B cell (primary cell): ENCODE measurements around the gene SRBD1. TPM values are rescaled to one million over a fixed set of nuclear protein-coding genes. Genes with fewer than 3 reads are reported as not detected.

Source experiments
- ATAC-seq: fragments of 200-7000 bp; cut with Tn5 transposase; one replicate; pipeline ENCODE4 v1.10.0; 2021; ENCODE audit warnings: low read depth, mild to moderate bottlenecking, moderate number of reproducible peaks, moderate library complexity
- CTCF ChIA-PET: fragments of 350-600 bp; sonication (Branson Sonifier 250); formaldehyde crosslinking; loops from one replicate; lab custom pipeline; 2021; ENCODE audit warnings: antibody characterized with exemption, inconsistent platforms; lab: Charles Lee
- POLR2A ChIA-PET: fragments of 350-600 bp; sonication (Branson Sonifier 250); formaldehyde crosslinking; loops from one replicate; lab custom pipeline; 2021; ENCODE audit warnings: antibody characterized with exemption; lab: Charles Lee
- DNase-seq: peaks from one replicate; pipeline ENCODE4 v3.0.0; 2013
- H2AFZ ChIP-seq: 2 replicates; pipeline ENCODE4 v1.6.1; 2012; ENCODE audit warnings: mild to moderate bottlenecking, low read depth, low read length; ENCODE audit not compliant: insufficient read depth, poor library complexity, severe bottlenecking
- H3K27ac ChIP-seq, 2 donors: 1 replicate in 1 of 2; 2 replicates in 1 of 2; pipeline ENCODE4 v1.5.1; 2012 to 2013; ENCODE audit warnings: low read length in 2 of 2, mild to moderate bottlenecking in 2 of 2, moderate library complexity in 1 of 2
- H3K27me3 ChIP-seq, 4 experiments: fragments of 200-600 bp in 1 of 4; sonication (generic) in 1 of 4; replicated peaks in 1 of 4; 1 replicate in 2 of 4; 2 replicates in 2 of 4; pipeline versions ENCODE4 v1.6.1 to v1.7.0; 2013 to 2016; ENCODE audit warnings: low read length in 3 of 4, mild to moderate bottlenecking in 2 of 4, mixed read lengths in 1 of 4, moderate library complexity in 1 of 4; ENCODE audit not compliant: insufficient read depth in 4 of 4, control insufficient read depth in 3 of 4; ENCODE audit errors: control extremely low read depth in 1 of 4
- H3K36me3 ChIP-seq, 2 experiments: replicated peaks in 1 of 2; 1 replicate in 1 of 2; 2 replicates in 1 of 2; pipeline versions ENCODE4 v1.6.1 to v1.7.1; 2013; ENCODE audit warnings: low read length in 1 of 2; ENCODE audit not compliant: insufficient read depth in 2 of 2, control insufficient read depth in 1 of 2; ENCODE audit errors: control extremely low read depth in 1 of 2, extremely low read depth in 1 of 2
- H3K4me1 ChIP-seq, 2 donors: fragments of 200-600 bp in 1 of 2; sonication (generic) in 1 of 2; 1 replicate in 1 of 2; 2 replicates in 1 of 2; pipeline versions ENCODE4 v1.5.1 to v1.6.1; 2013 to 2017; ENCODE audit warnings: low read length in 2 of 2; ENCODE audit not compliant: control insufficient read depth in 2 of 2, insufficient read depth in 2 of 2
- H3K4me2 ChIP-seq: replicated peaks from 2 replicates; pipeline ENCODE3; 2012; ENCODE audit warnings: mild to moderate bottlenecking, low read depth, low read length; ENCODE audit not compliant: poor library complexity, severe bottlenecking
- H3K4me3 ChIP-seq, 5 experiments: fragments of 200-600 bp in 1 of 5; sonication (generic) in 1 of 5; 1 replicate in 3 of 5; 2 replicates in 2 of 5; pipeline versions ENCODE4 v1.5.1 to v1.7.0; 2011 to 2016; ENCODE audit warnings: low read length in 4 of 5, mild to moderate bottlenecking in 4 of 5, low read depth in 2 of 5, control low read depth in 1 of 5, moderate library complexity in 1 of 5; ENCODE audit not compliant: insufficient read depth in 1 of 5; ENCODE audit errors: control extremely low read depth in 1 of 5, extremely low read depth in 1 of 5
- H3K79me2 ChIP-seq: fragments of 200-600 bp; sonication (generic); one replicate; pipeline ENCODE4 v1.6.0; 2016; ENCODE audit warnings: low read length; ENCODE audit not compliant: control insufficient read depth, insufficient read depth
- H3K9ac ChIP-seq: fragments of 200-600 bp; sonication (generic); 2 replicates; pipeline ENCODE4 v1.6.1; 2017; ENCODE audit warnings: mild to moderate bottlenecking, low read length, moderate library complexity
- H3K9me3 ChIP-seq, 3 donors: one replicate each; pipeline versions ENCODE4 v1.6.1 to v1.7.1; 2013; ENCODE audit warnings: low read length in 2 of 3; ENCODE audit not compliant: control insufficient read depth in 2 of 3, insufficient read depth in 1 of 3; ENCODE audit errors: control extremely low read depth in 1 of 3
- H4K20me1 ChIP-seq: 2 replicates; pipeline ENCODE4 v1.6.0; 2012; ENCODE audit warnings: mild to moderate bottlenecking, low read length; ENCODE audit not compliant: insufficient read depth, control insufficient read depth, poor library complexity, severe bottlenecking
- H3K27ac Mint-ChIP-seq: one replicate; pipeline ENCODE4 v1.8.0; 2021; ENCODE audit warnings: mixed read lengths
- H3K27me3 Mint-ChIP-seq: one replicate; pipeline ENCODE4 v1.8.0; 2021; ENCODE audit warnings: mixed read lengths
- H3K4me1 Mint-ChIP-seq: one replicate; pipeline ENCODE4 v1.8.0; 2021; ENCODE audit warnings: mixed read lengths
- H3K4me3 Mint-ChIP-seq: one replicate; pipeline ENCODE4 v1.8.0; 2021; ENCODE audit warnings: mixed read lengths
- H3K9me3 Mint-ChIP-seq: one replicate; pipeline ENCODE4 v1.8.0; 2022; ENCODE audit warnings: mixed read lengths; ENCODE audit not compliant: insufficient read depth
- CTCF ChIP-seq: fragments of 200-600 bp; IDR thresholded peaks from one replicate; pipeline ENCODE4 v1.8.0; 2022; ENCODE audit warnings: antibody characterized with exemption, mild to moderate bottlenecking
- EZH2 ChIP-seq: IDR thresholded peaks from 2 replicates; pipeline ENCODE4 v1.6.1; 2012; ENCODE audit warnings: borderline replicate concordance, low read depth, mild to moderate bottlenecking, moderate library complexity, low read length; ENCODE audit not compliant: insufficient read depth, poor library complexity, severe bottlenecking
- WGBS: methylation state at CpG from one replicate; pipeline ENCODE4 v1.1.5; 2013; ENCODE audit warnings: missing lambda C conversion rate; ENCODE audit not compliant: insufficient coverage; 5-methylcytosine and 5-hydroxymethylcytosine counted together
- intact Hi-C: fragments of 100-400 bp; cut with micrococcal nuclease; formaldehyde crosslinking; loops from one replicate; pipeline ENCODE4 v1.10.0; 2022
- polyA plus RNA-seq: library from polyadenylated mRNA; depleted of rRNA; stranded (reverse); fragments of >200 nt; gene quantifications from 2 replicates; pipeline ENCODE4 v1.2.3, GENCODE V29; 2012
- total RNA-seq, 2 donors: library from RNA; stranded (reverse); fragments of 120-200 nt in 1 of 2; gene quantifications; 1 replicate in 1 of 2; 2 replicates in 1 of 2; pipeline versions ENCODE4 v1.2.3 to v1.2.4, GENCODE V29; 2013 to 2022

SRBD1 gene
- total and polyA plus RNA-seq, 2 donors (not counting 1 experiment from before 2014, with no cell fraction given) = 6.2 to 27.1 TPM

- Histone ChIP-seq H3K27me3 (no peaks in the 10 kb centered on the region), H3K79me2 (no peaks in the 10 kb centered on the region), H3K27ac (no peak overlapping the region), H3K36me3 (no peaks in the 10 kb centered on the region), H3K4me3 (no peak overlapping the region), H3K4me2 (no peak overlapping the region), H2AFZ (no peak overlapping the region), H3K4me1 (no peaks in the 10 kb centered on the region), H3K9me3 (peaks cover 0 to 10% (median 3%) of the 10 kb centered on the region in 3 donors), H3K9ac (no peak overlapping the region), H4K20me1 (no peaks in the 10 kb centered on the region)
- TF ChIP-seq CTCF = no peak
- TF ChIP-seq EZH2 = no peak
- CTCF ChIA-PET = no interaction called here
- ATAC-seq = no peak
- WGBS = no CpG with 5 or more reads among the region's 1 CpG
- no peaks in the 10 kb centered on the region for H3K27me3 Mint-ChIP-seq
- POLR2A ChIA-PET = no interaction called here
- no peak for DNase-seq
- no peak overlapping the region for H3K4me3 Mint-ChIP-seq
- intact Hi-C loops = no loop called here
- peaks cover 2% of the 10 kb centered on the region for H3K9me3 Mint-ChIP-seq
- H3K4me1 Mint-ChIP-seq = peaks cover under 1% of the 10 kb centered on the region
- H3K27ac Mint-ChIP-seq = no peak overlapping the region
These were observed 105.9 kb downstream of the SRBD1 start for GRCh38 chr2:45505138-45505537.

- H3K4me2 ChIP-seq = no peak overlapping the region
These were observed 112.2 kb downstream of the SRBD1 start for GRCh38 chr2:45498661-45499550.

More at GRCh38 chr2:45498661-45499550, 112.2 kb downstream of the SRBD1 start:
- Histone ChIP-seq H2AFZ (no peak overlapping the region), H3K27ac (no peak overlapping the region), H3K9ac (no peak overlapping the region), H3K79me2 (no peaks in the 10 kb centered on the region), H3K9me3 (peaks cover 0 to 10% (median 3%) of the 10 kb centered on the region in 3 donors), H4K20me1 (no peaks in the 10 kb centered on the region), H3K27me3 (no peaks in the 10 kb centered on the region), H3K4me3 (no peak overlapping the region), H3K36me3 (no peaks in the 10 kb centered on the region), H3K4me1 (no peaks in the 10 kb centered on the region)
- ATAC-seq (no peak), DNase-seq (no peak)
- WGBS = no CpG with 5 or more reads among the region's 1 CpG
- Mint-ChIP-seq H3K4me3 (no peak overlapping the region), H3K27me3 (no peaks in the 10 kb centered on the region), H3K4me1 (peaks cover 19% of the 10 kb centered on the region), H3K27ac (no peak overlapping the region), H3K9me3 (peaks cover 2% of the 10 kb centered on the region)
- no peak for TF ChIP-seq EZH2
- no peak for TF ChIP-seq CTCF
- intact Hi-C loops = no loop called here
- CTCF ChIA-PET = interaction anchor here (1.7 kb wide), 1 partner anchor 518 kb away, joined by 6 read pairs; no protein-coding TSS in a partner anchor
- POLR2A ChIA-PET = no interaction called here
